Measurements from ENCODE around the gene CARD14. TPM values are rescaled to one million over a fixed set of nuclear protein-coding genes. Genes with fewer than 3 reads are reported as not detected.

Gene CARD14
- total RNA-seq, 1 experiment from 2014 or later = 0.24 TPM

GRCh38 chr17:80183581-80184422, 14.0 kb downstream of the CARD14 start:
- Histone ChIP-seq H3K9me3 (ENCODE audit: control insufficient read depth, low read depth, low read length) (no peaks in the 10 kb centered on the region), H3K4me1 (ENCODE audit: insufficient read depth, low read length) (no peaks in the 10 kb centered on the region), H4K8ac (replicated peaks; ENCODE audit: insufficient read length, low read depth, low read length) (no peak overlapping the region), H3K79me1 (ENCODE audit: insufficient read depth, low read depth, low read length, poor library complexity, severe bottlenecking) (no peaks in the 10 kb centered on the region), H4K91ac (ENCODE audit: insufficient read length, low read depth, low read length) (no peak overlapping the region), H3K27ac (ENCODE audit: insufficient read length, low read depth, low read length) (no peak overlapping the region), H3K23me2 (ENCODE audit: insufficient read length, low read depth, low read length, poor library complexity, severe bottlenecking) (no peaks in the 10 kb centered on the region), H4K5ac (ENCODE audit: insufficient read length, low read depth, low read length) (no peak overlapping the region), H2BK120ac (ENCODE audit: low read depth, low read length, poor library complexity, severe bottlenecking) (no peak overlapping the region), H3K18ac (ENCODE audit: insufficient read length, low read depth, low read length) (no peak overlapping the region), H2BK5ac (ENCODE audit: insufficient read length, low read length) (no peak overlapping the region), H3K79me2 (ENCODE audit: insufficient read depth, low read length) (no peaks in the 10 kb centered on the region), H3T11ph (ENCODE audit: low read length) (no peak overlapping the region), H3K27me3 (ENCODE audit: insufficient read depth, low read length) (no peaks in the 10 kb centered on the region), H3K14ac (ENCODE audit: insufficient read depth, low read length) (no peak overlapping the region), H2AK5ac (ENCODE audit: insufficient read length, low read length) (no peak overlapping the region), H3K9ac (ENCODE audit: extremely low read depth, insufficient read length, low read length) (no peak overlapping the region), H2BK20ac (ENCODE audit: low read depth, low read length, poor library complexity, severe bottlenecking) (no peak overlapping the region), H4K20me1 (ENCODE audit: control insufficient read depth, insufficient read depth, insufficient read length) (no peaks in the 10 kb centered on the region), H3K56ac (ENCODE audit: insufficient read length, low read depth, low read length) (no peak overlapping the region), H2BK15ac (ENCODE audit: low read depth, low read length) (no peak overlapping the region), H2AFZ (ENCODE audit: low read length) (no peak overlapping the region), H3K4me2 (ENCODE audit: insufficient read depth, insufficient read length, low read length) (no peak overlapping the region), H3K4ac (ENCODE audit: low read depth, low read length) (no peak overlapping the region), H3K23ac (ENCODE audit: insufficient read length, low read depth, low read length) (no peak overlapping the region), H2BK12ac (ENCODE audit: insufficient read length, low read depth, low read length) (no peak overlapping the region)
- no peaks in the 10 kb centered on the region for H3K9me3 Mint-ChIP-seq
- no peak for TF ChIP-seq CTCF (conservative IDR thresholded peaks at IDR 0.05)
- no peak overlapping the region for H3K4me3 Mint-ChIP-seq
- peaks cover 2% of the 10 kb centered on the region for H3K27me3 Mint-ChIP-seq (ENCODE audit: low read depth)
- DNase-seq = no peak
- no CpG with 5 or more reads among the region's 26 CpGs for WGBS (ENCODE audit: extremely low coverage, insufficient read length, low lambda C conversion rate)
- H3K4me1 Mint-ChIP-seq = peaks cover 2 to 7% of the 10 kb centered on the region in 2 experiments; a peak in 2 of 4 replicates
- H3K27ac Mint-ChIP-seq = peak overlapping the region in 2 of 3 experiments; percentile 45 to 70; a peak in 2 of 7 replicates
- no peaks in the 10 kb centered on the region for H3K36me3 Mint-ChIP-seq (ENCODE audit: insufficient read depth in 1 of 3, low read depth in 3 of 3)
